B cell (primary cell): ENCODE data around the gene DNAJC3. TPM values are rescaled to one million over a fixed set of nuclear protein-coding genes. Genes with fewer than 3 reads are reported as not detected.
"Not testable (repeated sequence)": the region's sequence is repeated elsewhere in the genome, so short reads cannot be mapped to it uniquely, and the experiment has no call there.

Source experiments
- ATAC-seq: fragments of 200-7000 bp; cut with Tn5 transposase; one replicate; pipeline ENCODE4 v1.10.0; 2021; ENCODE audit warnings: low read depth, mild to moderate bottlenecking, moderate number of reproducible peaks, moderate library complexity
- CTCF ChIA-PET: fragments of 350-600 bp; sonication (Branson Sonifier 250); formaldehyde crosslinking; loops from one replicate; lab custom pipeline; 2021; ENCODE audit warnings: antibody characterized with exemption, inconsistent platforms; lab: Charles Lee
- POLR2A ChIA-PET: fragments of 350-600 bp; sonication (Branson Sonifier 250); formaldehyde crosslinking; loops from one replicate; lab custom pipeline; 2021; ENCODE audit warnings: antibody characterized with exemption; lab: Charles Lee
- DNase-seq: peaks from one replicate; pipeline ENCODE4 v3.0.0; 2013
- H2AFZ ChIP-seq: 2 replicates; pipeline ENCODE4 v1.6.1; 2012; ENCODE audit warnings: mild to moderate bottlenecking, low read depth, low read length; ENCODE audit not compliant: insufficient read depth, poor library complexity, severe bottlenecking
- H3K27ac ChIP-seq, 2 donors: 1 replicate in 1 of 2; 2 replicates in 1 of 2; pipeline ENCODE4 v1.5.1; 2012 to 2013; ENCODE audit warnings: low read length in 2 of 2, mild to moderate bottlenecking in 2 of 2, moderate library complexity in 1 of 2
- H3K27me3 ChIP-seq, 4 experiments: fragments of 200-600 bp in 1 of 4; sonication (generic) in 1 of 4; replicated peaks in 1 of 4; 1 replicate in 2 of 4; 2 replicates in 2 of 4; pipeline versions ENCODE4 v1.6.1 to v1.7.0; 2013 to 2016; ENCODE audit warnings: low read length in 3 of 4, mild to moderate bottlenecking in 2 of 4, mixed read lengths in 1 of 4, moderate library complexity in 1 of 4; ENCODE audit not compliant: insufficient read depth in 4 of 4, control insufficient read depth in 3 of 4; ENCODE audit errors: control extremely low read depth in 1 of 4
- H3K36me3 ChIP-seq, 2 experiments: replicated peaks in 1 of 2; 1 replicate in 1 of 2; 2 replicates in 1 of 2; pipeline versions ENCODE4 v1.6.1 to v1.7.1; 2013; ENCODE audit warnings: low read length in 1 of 2; ENCODE audit not compliant: insufficient read depth in 2 of 2, control insufficient read depth in 1 of 2; ENCODE audit errors: control extremely low read depth in 1 of 2, extremely low read depth in 1 of 2
- H3K4me1 ChIP-seq, 2 donors: fragments of 200-600 bp in 1 of 2; sonication (generic) in 1 of 2; 1 replicate in 1 of 2; 2 replicates in 1 of 2; pipeline versions ENCODE4 v1.5.1 to v1.6.1; 2013 to 2017; ENCODE audit warnings: low read length in 2 of 2; ENCODE audit not compliant: control insufficient read depth in 2 of 2, insufficient read depth in 2 of 2
- H3K4me2 ChIP-seq: replicated peaks from 2 replicates; pipeline ENCODE3; 2012; ENCODE audit warnings: mild to moderate bottlenecking, low read depth, low read length; ENCODE audit not compliant: poor library complexity, severe bottlenecking
- H3K4me3 ChIP-seq, 5 experiments: fragments of 200-600 bp in 1 of 5; sonication (generic) in 1 of 5; 1 replicate in 3 of 5; 2 replicates in 2 of 5; pipeline versions ENCODE4 v1.5.1 to v1.7.0; 2011 to 2016; ENCODE audit warnings: low read length in 4 of 5, mild to moderate bottlenecking in 4 of 5, low read depth in 2 of 5, control low read depth in 1 of 5, moderate library complexity in 1 of 5; ENCODE audit not compliant: insufficient read depth in 1 of 5; ENCODE audit errors: control extremely low read depth in 1 of 5, extremely low read depth in 1 of 5
- H3K79me2 ChIP-seq: fragments of 200-600 bp; sonication (generic); one replicate; pipeline ENCODE4 v1.6.0; 2016; ENCODE audit warnings: low read length; ENCODE audit not compliant: control insufficient read depth, insufficient read depth
- H3K9ac ChIP-seq: fragments of 200-600 bp; sonication (generic); 2 replicates; pipeline ENCODE4 v1.6.1; 2017; ENCODE audit warnings: mild to moderate bottlenecking, low read length, moderate library complexity
- H3K9me3 ChIP-seq, 3 donors: one replicate each; pipeline versions ENCODE4 v1.6.1 to v1.7.1; 2013; ENCODE audit warnings: low read length in 2 of 3; ENCODE audit not compliant: control insufficient read depth in 2 of 3, insufficient read depth in 1 of 3; ENCODE audit errors: control extremely low read depth in 1 of 3
- H4K20me1 ChIP-seq: 2 replicates; pipeline ENCODE4 v1.6.0; 2012; ENCODE audit warnings: mild to moderate bottlenecking, low read length; ENCODE audit not compliant: insufficient read depth, control insufficient read depth, poor library complexity, severe bottlenecking
- H3K27ac Mint-ChIP-seq: one replicate; pipeline ENCODE4 v1.8.0; 2021; ENCODE audit warnings: mixed read lengths
- H3K27me3 Mint-ChIP-seq: one replicate; pipeline ENCODE4 v1.8.0; 2021; ENCODE audit warnings: mixed read lengths
- H3K4me1 Mint-ChIP-seq: one replicate; pipeline ENCODE4 v1.8.0; 2021; ENCODE audit warnings: mixed read lengths
- H3K4me3 Mint-ChIP-seq: one replicate; pipeline ENCODE4 v1.8.0; 2021; ENCODE audit warnings: mixed read lengths
- H3K9me3 Mint-ChIP-seq: one replicate; pipeline ENCODE4 v1.8.0; 2022; ENCODE audit warnings: mixed read lengths; ENCODE audit not compliant: insufficient read depth
- CTCF ChIP-seq: fragments of 200-600 bp; IDR thresholded peaks from one replicate; pipeline ENCODE4 v1.8.0; 2022; ENCODE audit warnings: antibody characterized with exemption, mild to moderate bottlenecking
- EZH2 ChIP-seq: IDR thresholded peaks from 2 replicates; pipeline ENCODE4 v1.6.1; 2012; ENCODE audit warnings: borderline replicate concordance, low read depth, mild to moderate bottlenecking, moderate library complexity, low read length; ENCODE audit not compliant: insufficient read depth, poor library complexity, severe bottlenecking
- WGBS: methylation state at CpG from one replicate; pipeline ENCODE4 v1.1.5; 2013; ENCODE audit warnings: missing lambda C conversion rate; ENCODE audit not compliant: insufficient coverage; 5-methylcytosine and 5-hydroxymethylcytosine counted together
- intact Hi-C: fragments of 100-400 bp; cut with micrococcal nuclease; formaldehyde crosslinking; loops from one replicate; pipeline ENCODE4 v1.10.0; 2022
- polyA plus RNA-seq: library from polyadenylated mRNA; depleted of rRNA; stranded (reverse); fragments of >200 nt; gene quantifications from 2 replicates; pipeline ENCODE4 v1.2.3, GENCODE V29; 2012
- total RNA-seq, 2 donors: library from RNA; stranded (reverse); fragments of 120-200 nt in 1 of 2; gene quantifications; 1 replicate in 1 of 2; 2 replicates in 1 of 2; pipeline versions ENCODE4 v1.2.3 to v1.2.4, GENCODE V29; 2013 to 2022

Gene DNAJC3
- total and polyA plus RNA-seq, 2 donors (not counting 1 experiment from before 2014, with no cell fraction given): 2.8 to 12.1 TPM

DNA sequence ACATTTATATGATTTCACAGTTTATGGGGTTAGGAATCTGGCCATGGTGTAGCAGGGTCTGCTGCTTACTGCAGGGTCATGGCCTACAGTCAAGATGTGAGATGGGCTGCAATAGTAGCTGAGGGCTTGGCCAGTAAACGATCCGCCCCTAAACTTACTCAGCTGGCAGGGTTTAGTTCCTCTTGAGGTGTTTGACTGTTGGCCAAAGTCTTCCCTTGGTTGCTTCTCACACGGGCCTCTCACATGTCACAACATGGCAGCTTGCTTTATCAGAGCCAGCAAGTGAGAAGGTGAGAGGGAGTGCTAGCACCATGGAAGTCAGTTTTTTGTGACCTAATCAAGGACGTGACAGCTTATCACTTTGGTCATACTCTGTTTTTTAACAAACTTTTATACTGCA, 77.1 kb downstream of the DNAJC3 start:
- ChIA-PET CTCF (no interaction called here), POLR2A (no interaction called here)
- no peak for ATAC-seq
- no peaks in the 10 kb centered on the region for H3K27me3 ChIP-seq
- no peaks in the 10 kb centered on the region for H3K4me1 ChIP-seq
- Mint-ChIP-seq H3K27ac (no peak overlapping the region), H3K4me3 (no peak overlapping the region), H3K4me1 (peaks cover 2% of the 10 kb centered on the region), H3K27me3 (no peaks in the 10 kb centered on the region), H3K9me3 (no peaks in the 10 kb centered on the region)
- DNase-seq: no peak
- H4K20me1 ChIP-seq: no peaks in the 10 kb centered on the region
- H3K4me3 ChIP-seq: no peak overlapping the region
- no peak overlapping the region for H2AFZ ChIP-seq
- no peaks in the 10 kb centered on the region for H3K9me3 ChIP-seq
- H3K36me3 ChIP-seq: no peaks in the 10 kb centered on the region
- H3K27ac ChIP-seq: no peak overlapping the region
- H3K4me2 ChIP-seq: no peak overlapping the region
- intact Hi-C loops: no loop called here
- H3K79me2 ChIP-seq: peaks cover 8% of the 10 kb centered on the region
- no peak for TF ChIP-seq CTCF
- no peak for TF ChIP-seq EZH2
- 94% methylated on average over 3 of the region's 4 CpGs for WGBS
- no peak overlapping the region for H3K9ac ChIP-seq

- CTCF ChIA-PET: interaction anchor here (0.6 kb wide), 1 partner anchor 567 kb away, joined by 3 read pairs; no protein-coding TSS in a partner anchor
- ATAC-seq: no peak
- H3K36me3 ChIP-seq: no peaks in the 10 kb centered on the region
- POLR2A ChIA-PET: no interaction called here
- WGBS: 100% methylated on average over 2 of the region's 5 CpGs
- H3K4me3 Mint-ChIP-seq: no peak overlapping the region
- H3K9me3 Mint-ChIP-seq: no peaks in the 10 kb centered on the region
- H3K4me2 ChIP-seq: no peak overlapping the region
- H2AFZ ChIP-seq: no peak overlapping the region
- no peak for DNase-seq
- no peaks in the 10 kb centered on the region for H3K4me1 ChIP-seq
- peaks cover 5% of the 10 kb centered on the region for H3K79me2 ChIP-seq
- no peak for TF ChIP-seq CTCF
- TF ChIP-seq EZH2: no peak
- peaks cover 2% of the 10 kb centered on the region for H3K4me1 Mint-ChIP-seq
- H3K9me3 ChIP-seq: no peaks in the 10 kb centered on the region
- H3K27me3 ChIP-seq: no peaks in the 10 kb centered on the region
- H3K4me3 ChIP-seq: no peak overlapping the region
- no peak overlapping the region for H3K27ac Mint-ChIP-seq
- no peaks in the 10 kb centered on the region for H4K20me1 ChIP-seq
- H3K27ac ChIP-seq: no peak overlapping the region
- intact Hi-C loops: no loop called here
- H3K9ac ChIP-seq: no peak overlapping the region
- no peaks in the 10 kb centered on the region for H3K27me3 Mint-ChIP-seq
These were observed 79.1 kb downstream of the DNAJC3 start for GRCh38 chr13:95756072-95756471.

- H3K27ac Mint-ChIP-seq, H3K4me1 ChIP-seq, H3K9me3 ChIP-seq, H3K27me3 Mint-ChIP-seq, H3K4me3 ChIP-seq, CTCF ChIA-PET, H3K4me2 ChIP-seq, DNase-seq, H3K9ac ChIP-seq, H3K4me3 Mint-ChIP-seq, intact Hi-C loops, H2AFZ ChIP-seq, H3K27ac ChIP-seq, H3K4me1 Mint-ChIP-seq, H3K9me3 Mint-ChIP-seq, H4K20me1 ChIP-seq, H3K79me2 ChIP-seq, H3K27me3 ChIP-seq, POLR2A ChIA-PET, ATAC-seq: not testable (repeated sequence)
- no CpG with 5 or more reads among the region's 3 CpGs for WGBS
- H3K36me3 ChIP-seq: peaks cover 0 to 12% of the 10 kb centered on the region in 2 experiments
These were observed 85.7 kb downstream of the DNAJC3 start for GRCh38 chr13:95762626-95763025.
